HL-60 (cell line): ENCODE results near the gene ZFYVE28.

Experiments used
- DNase-seq, 2 experiments: peaks; one replicate each; pipeline ENCODE4 v3.0.0-alpha.2; 2010 to 2020; ENCODE audit warnings: low read depth in 1 of 2, low spot score in 1 of 2
- H3K27ac ChIP-seq: fragments of 250-450 bp; sonication (Bioruptor Pico); replicated peaks from 2 replicates; pipeline ENCODE4 v1.5.1; 2020; ENCODE audit warnings: mild to moderate bottlenecking, moderate library complexity
- H3K27me3 ChIP-seq: fragments of 250-450 bp; sonication (Bioruptor Pico); 2 replicates; pipeline ENCODE4 v1.5.1; 2021; ENCODE audit warnings: mild to moderate bottlenecking, moderate library complexity; ENCODE audit not compliant: insufficient read depth, poor library complexity, severe bottlenecking
- H3K4me3 ChIP-seq: replicated peaks from 2 replicates; pipeline ENCODE4 v1.5.1; 2011; ENCODE audit warnings: mild to moderate bottlenecking, control low read depth, low read length; ENCODE audit not compliant: insufficient read depth
- CTCF ChIP-seq: IDR thresholded peaks from one replicate; pipeline ENCODE4 v1.5.1; 2011; ENCODE audit warnings: low read length, control low read depth, inconsistent platforms; ENCODE audit not compliant: insufficient read depth
- GABPA ChIP-seq: IDR thresholded peaks from 2 replicates; pipeline ENCODE4 v1.6.1; 2012; ENCODE audit warnings: low read depth
- POLR2AphosphoS5 ChIP-seq: IDR thresholded peaks from 2 replicates; pipeline ENCODE4 v1.6.1; 2012; ENCODE audit warnings: low read depth
- REST ChIP-seq: IDR thresholded peaks from 2 replicates; pipeline ENCODE4 v1.6.1; 2012; ENCODE audit warnings: low read depth; ENCODE audit not compliant: insufficient replicate concordance
- SPI1 ChIP-seq: IDR thresholded peaks from 2 replicates; pipeline ENCODE4 v1.6.1; 2012; ENCODE audit warnings: low read depth, mild to moderate bottlenecking, borderline replicate concordance

The ZFYVE28 gene

GRCh38 chr4:2262944-2263250 is 155.5 kb downstream of the ZFYVE28 start:
- DNase-seq: no peak
- Histone ChIP-seq H3K4me3 (peak overlapping the region; percentile 49), H3K27me3 (no peaks in the 10 kb centered on the region), H3K27ac (peak overlapping the region; percentile 75)
- no peak for TF ChIP-seq POLR2AphosphoS5
- no peak for TF ChIP-seq GABPA
- no peak for TF ChIP-seq CTCF
- no peak for TF ChIP-seq REST
- no peak for TF ChIP-seq SPI1

DNA sequence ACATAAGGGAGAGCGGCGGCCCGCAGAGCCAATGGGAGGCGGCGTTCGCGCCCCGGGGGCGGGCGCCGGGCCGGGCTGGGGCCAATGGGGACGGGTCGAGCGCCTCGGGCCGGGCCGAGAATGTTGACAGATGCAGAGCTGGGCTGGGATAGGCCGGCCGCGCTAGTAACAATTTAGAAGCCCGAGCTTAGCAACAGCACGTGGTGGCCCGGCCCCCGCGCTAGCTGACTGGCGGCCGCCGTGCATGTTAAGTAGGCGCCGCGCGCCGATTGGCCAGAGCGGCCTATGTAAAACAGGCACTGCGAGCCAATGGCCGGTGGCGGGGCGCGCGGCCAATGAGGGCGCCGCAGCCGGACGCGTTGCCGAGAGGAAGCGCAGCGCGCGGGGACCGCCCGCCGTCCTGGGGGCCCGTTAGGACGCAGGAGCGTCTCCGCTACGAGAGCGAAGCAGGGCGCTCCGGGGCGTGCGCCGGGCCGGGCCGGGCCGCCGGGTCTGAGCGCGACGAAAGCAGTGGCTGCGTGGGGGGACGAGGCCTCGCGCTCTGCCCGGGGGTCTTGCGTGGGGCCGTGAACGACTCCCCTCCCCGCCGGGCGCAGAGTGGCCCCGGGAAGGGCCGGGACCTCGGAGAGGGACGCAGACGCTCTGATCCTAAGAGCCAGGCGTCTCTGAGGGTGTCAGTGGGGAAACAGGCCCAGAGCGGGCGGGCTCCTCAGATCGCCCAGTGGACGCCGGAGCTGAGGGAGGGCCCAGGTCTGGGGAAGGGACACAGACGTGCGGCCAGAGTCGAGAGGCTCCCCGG is 156.1 kb downstream of the ZFYVE28 start:
- peak overlapping the region; percentile 75 for H3K27ac ChIP-seq
- H3K27me3 ChIP-seq: no peaks in the 10 kb centered on the region
- peak; percentile 97 to 99 for DNase-seq
- peak overlapping the region; percentile 50 for H3K4me3 ChIP-seq
- no peak for TF ChIP-seq REST
- peak; percentile 50; the same call in 1 of the 2 replicates for TF ChIP-seq SPI1
- no peak for TF ChIP-seq CTCF
- TF ChIP-seq GABPA: no peak
- TF ChIP-seq POLR2AphosphoS5: peak; percentile 51; the same call in 1 of the 2 replicates

DNA sequence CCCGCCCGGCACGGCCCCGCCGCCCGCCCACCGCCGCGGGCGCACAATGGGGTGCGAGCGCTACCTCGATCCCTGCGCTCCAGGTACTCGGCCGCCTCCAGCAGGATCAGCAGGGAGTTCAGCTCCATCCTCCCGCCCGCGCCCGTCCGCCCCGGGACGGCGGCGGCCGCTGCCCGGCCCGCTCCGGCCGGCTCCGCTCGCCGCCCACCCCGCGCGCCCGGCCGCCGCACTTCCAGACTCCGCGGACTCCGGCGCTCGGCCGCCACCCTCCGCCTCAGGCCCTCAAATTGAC is 156.6 kb downstream of the ZFYVE28 start, which contains the start of gene MXD4:
TSS of gene MXD4 (minus strand) at position 257 of the 292 bp plus-strand sequence. CDS start at position 128, 129 bp downstream.
- no peak for TF ChIP-seq REST
- Histone ChIP-seq H3K4me3 (peak within 1 kb of the TSS; percentile 69), H3K27ac (peak within 1 kb of the TSS; percentile 75), H3K27me3 (no peaks in the 10 kb centered on the region)
- DNase-seq: no peak
